ENCODE results near the gene SEMA6A. TPM values are rescaled to one million over a fixed set of nuclear protein-coding genes. Genes with fewer than 3 reads are reported as not detected.

The SEMA6A gene
- total RNA-seq, 2 experiments from 2014 or later: not detected

GRCh38 chr5:116612431-116612830 is 37.8 kb upstream of the SEMA6A start:
- no peaks in the 10 kb centered on the region for H3K36me3 Mint-ChIP-seq (ENCODE audit: low read depth)

GRCh38 chr5:116605310-116606070 is 30.9 kb upstream of the SEMA6A start:
- no peak for TF ChIP-seq CTCF (IDR thresholded peaks at IDR 0.05)
- Histone ChIP-seq H3K27ac (ENCODE audit: low read depth in 1 of 2, low read length in 2 of 2) (no peak overlapping the region), H3K4me1 (ENCODE audit: insufficient read depth, low read length) (no peaks in the 10 kb centered on the region), H3K36me3 (ENCODE audit: insufficient read depth, low read length) (no peaks in the 10 kb centered on the region), H3K27me3 (ENCODE audit: control insufficient read depth in 1 of 2, insufficient read depth in 2 of 2, low read length in 2 of 2) (peaks cover 0 to 7% of the 10 kb centered on the region in 2 experiments), H3K4me3 (ENCODE audit: low read length) (no peak overlapping the region), H3K9me3 (ENCODE audit: control insufficient read depth in 1 of 2, insufficient read depth in 1 of 2, low read length in 2 of 2) (no peaks in the 10 kb centered on the region)
- Mint-ChIP-seq H3K27ac (no peak overlapping the region), H3K27me3 (peaks cover 2% of the 10 kb centered on the region), H3K9me3 (no peaks in the 10 kb centered on the region), H3K4me1 (ENCODE audit: low read depth) (no peaks in the 10 kb centered on the region), H3K36me3 (ENCODE audit: low read depth) (no peaks in the 10 kb centered on the region), H3K4me3 (no peak overlapping the region)
- intact Hi-C loops (cut with DNase I, micrococcal nuclease): no loop called here
- CTCF ChIA-PET: no interaction called here
- POLR2A ChIA-PET: no interaction called here
- DNase-seq (no peak), ATAC-seq (ENCODE audit: poor library complexity) (no peak)

More at GRCh38 chr5:116612431-116612830, 37.8 kb upstream of the SEMA6A start:
- TF ChIP-seq CTCF (IDR thresholded peaks at IDR 0.05): no peak
- Histone ChIP-seq H3K9me3 (ENCODE audit: control insufficient read depth in 1 of 2, insufficient read depth in 1 of 2, low read length in 2 of 2) (no peaks in the 10 kb centered on the region), H3K36me3 (ENCODE audit: insufficient read depth, low read length) (no peaks in the 10 kb centered on the region), H3K4me3 (ENCODE audit: low read length) (no peak overlapping the region), H3K4me1 (ENCODE audit: insufficient read depth, low read length) (no peaks in the 10 kb centered on the region), H3K27ac (ENCODE audit: low read depth in 1 of 2, low read length in 2 of 2) (no peak overlapping the region), H3K27me3 (ENCODE audit: control insufficient read depth in 1 of 2, insufficient read depth in 2 of 2, low read length in 2 of 2) (no peaks in the 10 kb centered on the region)
- H3K4me1 Mint-ChIP-seq (ENCODE audit: low read depth): no peaks in the 10 kb centered on the region
- H3K4me3 Mint-ChIP-seq: no peak overlapping the region
- H3K27ac Mint-ChIP-seq: no peak overlapping the region
- ATAC-seq (ENCODE audit: poor library complexity) (no peak), DNase-seq (no peak)
- intact Hi-C loops (cut with DNase I, micrococcal nuclease): no loop called here
- H3K27me3 Mint-ChIP-seq: peaks cover 5% of the 10 kb centered on the region
- ChIA-PET CTCF (no interaction called here), POLR2A (no interaction called here)
- H3K9me3 Mint-ChIP-seq: no peaks in the 10 kb centered on the region

- Histone ChIP-seq H3K27me3 (ENCODE audit: control insufficient read depth in 1 of 2, insufficient read depth in 2 of 2, low read length in 2 of 2) (peaks cover 0 to 7% of the 10 kb centered on the region in 2 experiments), H3K9me3 (ENCODE audit: control insufficient read depth in 1 of 2, insufficient read depth in 1 of 2, low read length in 2 of 2) (no peaks in the 10 kb centered on the region), H3K27ac (ENCODE audit: low read depth in 1 of 2, low read length in 2 of 2) (no peak overlapping the region), H3K36me3 (ENCODE audit: insufficient read depth, low read length) (no peaks in the 10 kb centered on the region), H3K4me1 (ENCODE audit: insufficient read depth, low read length) (no peaks in the 10 kb centered on the region), H3K4me3 (ENCODE audit: low read length) (no peak overlapping the region)
- Mint-ChIP-seq H3K36me3 (ENCODE audit: low read depth) (no peaks in the 10 kb centered on the region), H3K4me1 (ENCODE audit: low read depth) (no peaks in the 10 kb centered on the region), H3K4me3 (no peak overlapping the region), H3K27me3 (peaks cover 6% of the 10 kb centered on the region), H3K27ac (no peak overlapping the region), H3K9me3 (no peaks in the 10 kb centered on the region)
- TF ChIP-seq CTCF (IDR thresholded peaks at IDR 0.05): no peak
- no peak for DNase-seq
- CTCF ChIA-PET: interaction anchor here (1.3 kb wide), 1 partner anchor 11 kb away, joined by 3 read pairs; no protein-coding TSS in a partner anchor
- no peak for ATAC-seq (ENCODE audit: poor library complexity)
- intact Hi-C loops (cut with DNase I, micrococcal nuclease): no loop called here
- POLR2A ChIA-PET: no interaction called here
Measured at GRCh38 chr5:116604805-116605204, 30.2 kb upstream of the SEMA6A start.
